GM12892 (cell line): Measurements from ENCODE around the gene SWT1.

Source experiments
- POLR2A ChIP-seq: IDR thresholded peaks from 2 replicates; pipeline ENCODE4 v1.6.1; 2011; ENCODE audit warnings: low read depth, low read length, control low read depth
- POLR2AphosphoS5 ChIP-seq: IDR thresholded peaks from 2 replicates; pipeline ENCODE4 v1.6.1; 2011; ENCODE audit warnings: low read depth, low read length, control low read depth
- TAF1 ChIP-seq: IDR thresholded peaks from 2 replicates; pipeline ENCODE4 v1.6.1; 2011; ENCODE audit warnings: low read depth, mild to moderate bottlenecking, control low read depth, low read length, borderline replicate concordance

- no peak for TF ChIP-seq POLR2A
- TF ChIP-seq POLR2AphosphoS5: no peak
- no peak for TF ChIP-seq TAF1
Measured at GRCh38 chr1:185158800-185159199, 1.8 kb downstream of the SWT1 start.
